Measurements from ENCODE around the gene KCNMA1.

DNA sequence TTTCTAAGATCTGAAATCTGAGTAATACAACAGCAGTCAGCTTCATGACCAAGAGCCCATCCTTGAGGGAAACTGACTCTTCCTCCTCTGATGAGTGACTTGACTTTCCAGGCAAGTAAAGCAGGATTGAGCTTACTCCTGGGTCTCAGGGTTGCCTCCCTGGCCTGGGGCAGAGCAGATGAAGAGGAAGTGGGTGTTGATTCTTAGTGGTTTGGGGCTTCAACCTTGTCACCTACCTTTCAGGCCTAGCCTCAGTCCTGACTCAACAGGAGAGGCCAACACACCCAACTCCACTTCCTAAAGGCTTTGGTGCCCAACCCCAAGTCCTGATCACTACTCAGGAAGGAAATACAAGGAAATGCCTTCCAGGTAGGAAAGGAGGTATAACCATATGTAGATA is 54.1 kb downstream of the KCNMA1 start:
- TF ChIP-seq EP300 (IDR thresholded peaks at IDR 0.05; ENCODE audit: low read depth) = no peak
- TF ChIP-seq POLR2A (IDR thresholded peaks at IDR 0.05) = no peak
